Endothelial cell of umbilical vein (primary cell): ENCODE results near the gene SLC12A8. TPM values are rescaled to one million over a fixed set of nuclear protein-coding genes. Genes with fewer than 3 reads are reported as not detected.

ENCODE experiments used
- BruUV-seq: library from RNA; stranded (reverse); fragments of 400-500 nt; replicated peaks from 2 replicates; lab custom pipeline; 2021; lab: Mats Ljungman, UMichigan
- CTCF ChIA-PET: fragments of 300-600, 350-600 bp; sonication (Branson Sonifier 250); formaldehyde crosslinking; loops from one replicate; lab custom pipeline; 2021; ENCODE audit warnings: antibody characterized with exemption, inconsistent platforms; lab: Charles Lee
- POLR2A ChIA-PET: fragments of 300-600, 350-600 bp; sonication (Branson Sonifier 250); formaldehyde crosslinking; loops from one replicate; lab custom pipeline; 2021; ENCODE audit warnings: antibody characterized with exemption, inconsistent platforms; lab: Charles Lee
- DNase-seq: peaks from one replicate; pipeline ENCODE4 v3.0.0-alpha.2; 2011; ENCODE audit warnings: low read depth, low spot score
- FAIRE-seq: peaks from 2 replicates; lab custom pipeline; 2011; peaks lifted over from hg19 to GRCh38; lab: Jason Lieb, UNC
- H2AFZ ChIP-seq: 2 replicates; pipeline ENCODE4 v1.6.0; 2012; ENCODE audit warnings: low read depth, low read length, control low read depth, inconsistent platforms
- H3K27ac ChIP-seq: 2 replicates; pipeline ENCODE4 v1.5.1; 2011; ENCODE audit warnings: low read depth, mild to moderate bottlenecking, control low read depth, low read length, moderate library complexity; ENCODE audit not compliant: insufficient read depth
- H3K27me3 ChIP-seq, 2 experiments: 2 replicates each; pipeline versions ENCODE4 v1.6.0 to v1.6.1; 2011; ENCODE audit warnings: low read length in 2 of 2, mixed read lengths in 1 of 2; ENCODE audit not compliant: control insufficient read depth in 2 of 2, insufficient read depth in 2 of 2
- H3K36me3 ChIP-seq, 2 experiments: 2 replicates in 1 of 2; 3 replicates in 1 of 2; pipeline ENCODE4 v1.5.1; 2011; ENCODE audit warnings: low read length in 2 of 2, mild to moderate bottlenecking in 1 of 2, moderate library complexity in 1 of 2; ENCODE audit not compliant: control insufficient read depth in 2 of 2, insufficient read depth in 2 of 2; ENCODE audit errors: extremely low read depth in 1 of 2
- H3K4me1 ChIP-seq: 3 replicates; pipeline ENCODE4 v1.5.1; 2011; ENCODE audit warnings: mild to moderate bottlenecking, low read length; ENCODE audit not compliant: control insufficient read depth, insufficient read depth; ENCODE audit errors: extremely low read depth
- H3K4me2 ChIP-seq: 2 replicates; pipeline ENCODE4 v1.6.1; 2011; ENCODE audit warnings: low read length, control low read depth, mixed read lengths; ENCODE audit not compliant: insufficient read depth
- H3K4me3 ChIP-seq, 3 experiments: fragments of 200-600 bp in 1 of 3; sonication (generic), shearing (Covaris generic) in 1 of 3; replicated peaks in 1 of 3; 2 replicates each; pipeline ENCODE4 v1.5.1; 2011 to 2016; ENCODE audit warnings: control low read depth in 3 of 3, low read length in 3 of 3, mild to moderate bottlenecking in 2 of 3, inconsistent platforms in 1 of 3, low read depth in 1 of 3, moderate library complexity in 1 of 3; ENCODE audit not compliant: insufficient read depth in 1 of 3
- H3K79me2 ChIP-seq: 2 replicates; pipeline ENCODE4 v1.6.0; 2012; ENCODE audit warnings: low read length, inconsistent platforms; ENCODE audit not compliant: control insufficient read depth, insufficient read depth
- H3K9ac ChIP-seq: replicated peaks from 2 replicates; pipeline ENCODE3; 2011; ENCODE audit warnings: low read length, control low read depth; ENCODE audit not compliant: insufficient read depth; ENCODE audit errors: extremely low read depth
- H3K9me1 ChIP-seq: replicated peaks from 3 replicates; pipeline ENCODE4 v1.6.0; 2011; ENCODE audit warnings: mild to moderate bottlenecking, low read length; ENCODE audit not compliant: control insufficient read depth, insufficient read depth; ENCODE audit errors: extremely low read depth
- H3K9me3 ChIP-seq: replicated peaks from 2 replicates; pipeline ENCODE4 v1.5.1; 2012; ENCODE audit warnings: low read length, inconsistent platforms; ENCODE audit not compliant: control insufficient read depth, insufficient read depth
- H4K20me1 ChIP-seq: replicated peaks from 2 replicates; pipeline ENCODE3; 2011; ENCODE audit warnings: mild to moderate bottlenecking, low read length; ENCODE audit not compliant: control insufficient read depth, insufficient read depth; ENCODE audit errors: extremely low read depth
- CTCF ChIP-seq, 2 donors: IDR thresholded peaks; 1 replicate in 1 of 2; 2 replicates in 1 of 2; pipeline ENCODE4 v1.5.1; 2011; ENCODE audit warnings: low read length in 2 of 2, mild to moderate bottlenecking in 2 of 2, moderate library complexity in 2 of 2, control low read depth in 1 of 2, inconsistent platforms in 1 of 2, low read depth in 1 of 2; ENCODE audit not compliant: insufficient read depth in 1 of 2; ENCODE audit errors: extremely low read depth in 1 of 2
- FOS ChIP-seq: IDR thresholded peaks from 2 replicates; pipeline ENCODE4 v1.6.1; 2011; ENCODE audit warnings: mild to moderate bottlenecking, low read length, moderate library complexity, borderline replicate concordance; ENCODE audit not compliant: insufficient read depth
- GATA2 ChIP-seq: IDR thresholded peaks from 2 replicates; pipeline ENCODE4 v1.7.0; 2011; ENCODE audit warnings: low read depth, mild to moderate bottlenecking, moderate library complexity, mixed read lengths, low read length; ENCODE audit not compliant: insufficient read length, insufficient read depth
- JUN ChIP-seq: IDR thresholded peaks from 2 replicates; pipeline ENCODE4 v1.6.1; 2011; ENCODE audit warnings: borderline replicate concordance, low read depth; ENCODE audit not compliant: insufficient read length, insufficient read depth
- MYC ChIP-seq: IDR thresholded peaks from one replicate; pipeline ENCODE4 v1.6.1; 2011; ENCODE audit warnings: mild to moderate bottlenecking, low read depth, low read length
- POLR2AphosphoS5 ChIP-seq: IDR thresholded peaks from 2 replicates; pipeline ENCODE4 v1.6.1; 2012; ENCODE audit warnings: low read depth, mild to moderate bottlenecking, control low read depth, low read length, moderate library complexity; ENCODE audit not compliant: insufficient read depth
- dilution Hi-C: fragments of 300-500 bp; cut with MboI; formaldehyde crosslinking; loops from one replicate; pipeline ENCODE4 v1.15.0; 2019; ENCODE audit warnings: low sequenced_read_pairs; ENCODE audit not compliant: extremely low pct_ligation_motif_present
- intact Hi-C: fragments of 100-400 bp; cut with micrococcal nuclease; formaldehyde crosslinking; loops from one replicate; pipeline ENCODE4 v1.10.0; 2022
- polyA plus RNA-seq, 4 experiments: library from polyadenylated mRNA; depleted of rRNA in 3 of 4; stranded (reverse) in 3 of 4; unstranded in 1 of 4; fragments of >200 nt; gene quantifications; 2 replicates each; pipeline versions ENCODE4 v1.2.1 to v1.2.3, GENCODE V29; 2011 to 2012; ENCODE audit warnings: missing spikeins in 1 of 4
- total RNA-seq: library from RNA; stranded (reverse); gene quantifications from 2 replicates; pipeline ENCODE4 v1.2.3, GENCODE V29; 2021

SLC12A8 gene
- total and polyA plus RNA-seq, 2 donors (not counting 3 experiments of a cell fraction or from before 2014, with no cell fraction given) = 0.86 to 0.90 TPM

GRCh38 chr3:125079675-125080045, 132.9 kb downstream of the SLC12A8 start:
- dilution Hi-C loops = no loop called here

More at GRCh38 chr3:125079675-125080045, 132.9 kb downstream of the SLC12A8 start:
- FAIRE-seq (peak; percentile 53), DNase-seq (no peak)
- TF ChIP-seq JUN = no peak
- TF ChIP-seq POLR2AphosphoS5 = no peak
- no peak for TF ChIP-seq CTCF (IDR thresholded peaks at IDR 0.05; ENCODE audit: extremely low read depth in 1 of 2, insufficient read depth in 1 of 2, low read depth in 1 of 2, low read length in 2 of 2)
- TF ChIP-seq GATA2 = peak; percentile 78
- no peak for TF ChIP-seq MYC
- TF ChIP-seq FOS = no peak
- Histone ChIP-seq H3K4me2 (no peak overlapping the region), H3K4me1 (peaks cover 6% of the 10 kb centered on the region), H3K4me3 (no peak overlapping the region), H3K9me1 (no peaks in the 10 kb centered on the region), H3K9ac (no peak overlapping the region), H3K27me3 (no peaks in the 10 kb centered on the region), H2AFZ (no peak overlapping the region), H3K79me2 (no peaks in the 10 kb centered on the region), H3K9me3 (no peaks in the 10 kb centered on the region), H4K20me1 (no peaks in the 10 kb centered on the region), H3K36me3 (no peaks in the 10 kb centered on the region), H3K27ac (no peak overlapping the region)
- BruUV-seq = no TSS peak
- ChIA-PET POLR2A (no interaction called here), CTCF (no interaction called here)
- intact Hi-C loops = no loop called here
